GM12878 (cell line): ENCODE measurements around the gene RGS6. TPM values are rescaled to one million over a fixed set of nuclear protein-coding genes. Genes with fewer than 3 reads are reported as not detected.
A peak's percentile ranks its signal among the peaks of the same experiment; 100 is the strongest.

Source experiments
- ASH2L ChIP-seq: fragments of 300-600, 200-600 bp; sonication (generic); IDR thresholded peaks from 2 replicates; pipeline ENCODE4 v1.6.1; 2017; ENCODE audit warnings: low read depth, mild to moderate bottlenecking, borderline replicate concordance
- BRCA1 ChIP-seq: IDR thresholded peaks from 2 replicates; pipeline ENCODE4 v1.6.1; 2011; ENCODE audit warnings: low read depth, low read length, improper control_type of control experiment
- CHD2 ChIP-seq: IDR thresholded peaks from 2 replicates; pipeline ENCODE4 v1.6.1; 2011; ENCODE audit warnings: low read depth, low read length, improper control_type of control experiment, borderline replicate concordance
- CREB1 ChIP-seq: IDR thresholded peaks from 2 replicates; pipeline ENCODE4 v1.6.1; 2012; ENCODE audit warnings: low read depth, mild to moderate bottlenecking, inconsistent platforms
- EGR1 ChIP-seq, 2 experiments: IDR thresholded peaks; 1 replicate in 1 of 2; 2 replicates in 1 of 2; pipeline ENCODE4 v1.6.1; 2011 to 2012; ENCODE audit warnings: low read depth in 2 of 2, low read length in 2 of 2, borderline replicate concordance in 1 of 2, mild to moderate bottlenecking in 1 of 2, moderate library complexity in 1 of 2
- HCFC1 ChIP-seq: fragments of 150-350 bp; IDR thresholded peaks from 2 replicates; pipeline ENCODE4 v1.6.1; 2014; ENCODE audit warnings: low read length
- HDAC2 ChIP-seq: fragments of 200-600 bp; sonication (generic); IDR thresholded peaks from 2 replicates; pipeline ENCODE4 v1.6.1; 2017
- JUND ChIP-seq: IDR thresholded peaks from 2 replicates; pipeline ENCODE4 v1.6.1; 2012; ENCODE audit warnings: low read depth, mild to moderate bottlenecking, low read length, improper control_type of control experiment, moderate library complexity
- MTA2 ChIP-seq: fragments of 450-650 bp; IDR thresholded peaks from 2 replicates; pipeline ENCODE4 v1.6.1; 2016; ENCODE audit warnings: low read depth, mild to moderate bottlenecking, moderate library complexity
- MTA3 ChIP-seq: IDR thresholded peaks from 2 replicates; pipeline ENCODE4 v1.6.1; 2012; ENCODE audit warnings: low read length, inconsistent platforms, borderline replicate concordance
- MYB ChIP-seq: fragments of 150-350 bp; IDR thresholded peaks from 2 replicates; pipeline ENCODE4 v1.6.1; 2014; ENCODE audit warnings: mild to moderate bottlenecking, low read depth, low read length, borderline replicate concordance
- NFIC ChIP-seq: IDR thresholded peaks from 2 replicates; pipeline ENCODE4 v1.6.1; 2012; ENCODE audit warnings: low read depth, mild to moderate bottlenecking, inconsistent platforms, low read length, moderate library complexity
- NFXL1 ChIP-seq: fragments of 450-650 bp; IDR thresholded peaks from 2 replicates; pipeline ENCODE4 v1.6.1; 2017; ENCODE audit warnings: antibody characterized with exemption, mild to moderate bottlenecking, borderline replicate concordance
- RFX5 ChIP-seq: IDR thresholded peaks from 2 replicates; pipeline ENCODE4 v1.6.1; 2011; ENCODE audit warnings: low read depth, low read length, improper control_type of control experiment
- RUNX3 ChIP-seq: IDR thresholded peaks from 2 replicates; pipeline ENCODE4 v1.6.1; 2012; ENCODE audit warnings: low read length, inconsistent platforms
- SIX5 ChIP-seq: IDR thresholded peaks from 2 replicates; pipeline ENCODE4 v1.6.1; 2011; ENCODE audit warnings: mild to moderate bottlenecking, low read depth, low read length, moderate library complexity; ENCODE audit not compliant: severe bottlenecking
- SREBF2 ChIP-seq: IDR thresholded peaks from 2 replicates; pipeline ENCODE4 v1.6.1; 2012; ENCODE audit warnings: mild to moderate bottlenecking, low read length
- TBL1XR1 ChIP-seq: IDR thresholded peaks from 2 replicates; pipeline ENCODE4 v1.6.1; 2012; ENCODE audit warnings: low read depth, low read length, improper control_type of control experiment
- YY1 ChIP-seq: IDR thresholded peaks from 2 replicates; pipeline ENCODE4 v1.6.1; 2011; ENCODE audit warnings: low read depth, mild to moderate bottlenecking, low read length
- ZNF24 ChIP-seq: fragments of 450-650 bp; IDR thresholded peaks from 2 replicates; pipeline ENCODE4 v1.6.1; 2017; ENCODE audit warnings: antibody characterized with exemption, mild to moderate bottlenecking
- ZSCAN29 ChIP-seq: fragments of 450-650 bp; IDR thresholded peaks from 2 replicates; pipeline ENCODE4 v1.6.1; 2017; ENCODE audit warnings: mild to moderate bottlenecking, moderate library complexity
- polyA plus RNA-seq, 11 experiments: library from polyadenylated mRNA; depleted of rRNA in 4 of 11; unstranded in 6 of 11; stranded (reverse) in 5 of 11; fragments of >200 nt; fragmentation: Nextera tagmentation in 4 of 11; fragmentation: Illumina TruSeq in 1 of 11; extraction: Ambion mirVana in 4 of 11; extraction: Trizol in 1 of 11; gene quantifications; 1 replicate in 1 of 11; 2 replicates in 10 of 11; pipeline versions ENCODE4 v1.2.1 to v1.2.3, GENCODE V29; 2011 to 2016; ENCODE audit warnings: inconsistent platforms in 2 of 11, missing spikeins in 2 of 11, low read depth in 1 of 11
- total RNA-seq, 4 experiments: library from RNA; depleted of rRNA in 3 of 4; stranded (reverse); fragments of >200 nt in 3 of 4; fragmentation: Illumina TruSeq in 1 of 4; extraction: Trizol in 1 of 4; gene quantifications; 2 replicates each; pipeline versions ENCODE4 v1.2.1 to v1.2.3, GENCODE V29; 2013 to 2021
- TF ChIP-seq, protein P1 (sequence below): fragments of 450-650 bp; IDR thresholded peaks from 2 replicates; pipeline ENCODE4 v1.6.1; 2017; ENCODE audit warnings: borderline replicate concordance
- TF ChIP-seq, protein P2 (sequence below): fragments of 450-650 bp; IDR thresholded peaks from 2 replicates; pipeline ENCODE4 v1.6.1; 2018; ENCODE audit warnings: mild to moderate bottlenecking, low read depth, moderate library complexity; ENCODE audit not compliant: partially characterized antibody
- TF ChIP-seq, protein P3 (sequence below): fragments of 450-650 bp; formaldehyde crosslinking; IDR thresholded peaks from 2 replicates; pipeline ENCODE4 v1.4.0; 2020; ENCODE audit warnings: mild to moderate bottlenecking, moderate library complexity
- TF ChIP-seq, protein P4 (sequence below): IDR thresholded peaks from 2 replicates; pipeline ENCODE4 v1.6.1; 2011; ENCODE audit warnings: mild to moderate bottlenecking, low read depth, low read length, moderate library complexity; ENCODE audit not compliant: insufficient replicate concordance

Gene RGS6
- total and polyA plus RNA-seq, 10 of the 15 experiments (the other 5 are each of a cell fraction or from before 2014, with no cell fraction given): 3.9 to 18.1 (median 12.4) TPM

DNA sequence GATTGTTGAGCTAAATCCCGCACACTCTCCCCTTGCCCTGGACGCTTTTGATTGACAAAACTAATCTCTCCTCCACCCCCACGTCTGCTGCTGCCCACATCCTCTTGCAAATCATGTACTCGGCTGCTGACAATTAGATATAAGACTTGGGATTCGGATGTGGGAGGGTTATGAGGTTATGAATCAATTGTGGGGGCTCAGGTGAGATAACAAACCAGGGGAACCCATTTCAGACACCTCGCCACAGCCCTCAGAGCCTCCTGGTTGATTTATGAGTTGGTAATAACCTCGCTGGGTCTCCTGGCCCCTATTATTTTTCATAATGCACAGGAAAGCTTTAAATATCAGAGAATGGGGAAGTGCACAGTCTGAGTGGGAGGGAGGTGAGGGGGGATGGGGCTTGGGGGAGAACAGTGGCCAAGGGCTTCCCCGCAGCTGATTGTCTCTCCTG is 511.8 kb downstream of the RGS6 start (continued):
- TF ChIP-seq, protein P1, sequence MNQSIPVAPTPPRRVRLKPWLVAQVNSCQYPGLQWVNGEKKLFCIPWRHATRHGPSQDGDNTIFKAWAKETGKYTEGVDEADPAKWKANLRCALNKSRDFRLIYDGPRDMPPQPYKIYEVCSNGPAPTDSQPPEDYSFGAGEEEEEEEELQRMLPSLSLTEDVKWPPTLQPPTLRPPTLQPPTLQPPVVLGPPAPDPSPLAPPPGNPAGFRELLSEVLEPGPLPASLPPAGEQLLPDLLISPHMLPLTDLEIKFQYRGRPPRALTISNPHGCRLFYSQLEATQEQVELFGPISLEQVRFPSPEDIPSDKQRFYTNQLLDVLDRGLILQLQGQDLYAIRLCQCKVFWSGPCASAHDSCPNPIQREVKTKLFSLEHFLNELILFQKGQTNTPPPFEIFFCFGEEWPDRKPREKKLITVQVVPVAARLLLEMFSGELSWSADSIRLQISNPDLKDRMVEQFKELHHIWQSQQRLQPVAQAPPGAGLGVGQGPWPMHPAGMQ: no peak
- TF ChIP-seq, protein P2, sequence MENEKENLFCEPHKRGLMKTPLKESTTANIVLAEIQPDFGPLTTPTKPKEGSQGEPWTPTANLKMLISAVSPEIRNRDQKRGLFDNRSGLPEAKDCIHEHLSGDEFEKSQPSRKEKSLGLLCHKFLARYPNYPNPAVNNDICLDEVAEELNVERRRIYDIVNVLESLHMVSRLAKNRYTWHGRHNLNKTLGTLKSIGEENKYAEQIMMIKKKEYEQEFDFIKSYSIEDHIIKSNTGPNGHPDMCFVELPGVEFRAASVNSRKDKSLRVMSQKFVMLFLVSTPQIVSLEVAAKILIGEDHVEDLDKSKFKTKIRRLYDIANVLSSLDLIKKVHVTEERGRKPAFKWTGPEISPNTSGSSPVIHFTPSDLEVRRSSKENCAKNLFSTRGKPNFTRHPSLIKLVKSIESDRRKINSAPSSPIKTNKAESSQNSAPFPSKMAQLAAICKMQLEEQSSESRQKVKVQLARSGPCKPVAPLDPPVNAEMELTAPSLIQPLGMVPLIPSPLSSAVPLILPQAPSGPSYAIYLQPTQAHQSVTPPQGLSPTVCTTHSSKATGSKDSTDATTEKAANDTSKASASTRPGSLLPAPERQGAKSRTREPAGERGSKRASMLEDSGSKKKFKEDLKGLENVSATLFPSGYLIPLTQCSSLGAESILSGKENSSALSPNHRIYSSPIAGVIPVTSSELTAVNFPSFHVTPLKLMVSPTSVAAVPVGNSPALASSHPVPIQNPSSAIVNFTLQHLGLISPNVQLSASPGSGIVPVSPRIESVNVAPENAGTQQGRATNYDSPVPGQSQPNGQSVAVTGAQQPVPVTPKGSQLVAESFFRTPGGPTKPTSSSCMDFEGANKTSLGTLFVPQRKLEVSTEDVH: no peak
- TF ChIP-seq BRCA1 (no peak), MTA3 (no peak; the same call in 1 of the 2 replicates), ZNF24 (no peak), SIX5 (no peak), MYB (no peak), NFIC (peak; percentile 78), JUND (no peak), ASH2L (no peak), HDAC2 (no peak), ZSCAN29 (no peak), RFX5 (no peak), HCFC1 (no peak), TBL1XR1 (no peak), RUNX3 (peak; percentile 80), YY1 (no peak), EGR1 (IDR thresholded peaks at IDR 0.05; ENCODE audit: borderline replicate concordance in 1 of 2, low read depth in 2 of 2, low read length in 2 of 2) (peak in 1 of 2 experiments; percentile 66; a peak in 2 of 3 replicates), MTA2 (peak; percentile 82), CHD2 (no peak), NFXL1 (no peak), SREBF2 (no peak), CREB1 (no peak)
- TF ChIP-seq, protein P3, sequence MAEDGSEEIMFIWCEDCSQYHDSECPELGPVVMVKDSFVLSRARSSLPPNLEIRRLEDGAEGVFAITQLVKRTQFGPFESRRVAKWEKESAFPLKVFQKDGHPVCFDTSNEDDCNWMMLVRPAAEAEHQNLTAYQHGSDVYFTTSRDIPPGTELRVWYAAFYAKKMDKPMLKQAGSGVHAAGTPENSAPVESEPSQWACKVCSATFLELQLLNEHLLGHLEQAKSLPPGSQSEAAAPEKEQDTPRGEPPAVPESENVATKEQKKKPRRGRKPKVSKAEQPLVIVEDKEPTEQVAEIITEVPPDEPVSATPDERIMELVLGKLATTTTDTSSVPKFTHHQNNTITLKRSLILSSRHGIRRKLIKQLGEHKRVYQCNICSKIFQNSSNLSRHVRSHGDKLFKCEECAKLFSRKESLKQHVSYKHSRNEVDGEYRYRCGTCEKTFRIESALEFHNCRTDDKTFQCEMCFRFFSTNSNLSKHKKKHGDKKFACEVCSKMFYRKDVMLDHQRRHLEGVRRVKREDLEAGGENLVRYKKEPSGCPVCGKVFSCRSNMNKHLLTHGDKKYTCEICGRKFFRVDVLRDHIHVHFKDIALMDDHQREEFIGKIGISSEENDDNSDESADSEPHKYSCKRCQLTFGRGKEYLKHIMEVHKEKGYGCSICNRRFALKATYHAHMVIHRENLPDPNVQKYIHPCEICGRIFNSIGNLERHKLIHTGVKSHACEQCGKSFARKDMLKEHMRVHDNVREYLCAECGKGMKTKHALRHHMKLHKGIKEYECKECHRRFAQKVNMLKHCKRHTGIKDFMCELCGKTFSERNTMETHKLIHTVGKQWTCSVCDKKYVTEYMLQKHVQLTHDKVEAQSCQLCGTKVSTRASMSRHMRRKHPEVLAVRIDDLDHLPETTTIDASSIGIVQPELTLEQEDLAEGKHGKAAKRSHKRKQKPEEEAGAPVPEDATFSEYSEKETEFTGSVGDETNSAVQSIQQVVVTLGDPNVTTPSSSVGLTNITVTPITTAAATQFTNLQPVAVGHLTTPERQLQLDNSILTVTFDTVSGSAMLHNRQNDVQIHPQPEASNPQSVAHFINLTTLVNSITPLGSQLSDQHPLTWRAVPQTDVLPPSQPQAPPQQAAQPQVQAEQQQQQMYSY (CRISPR knock-in tag): no peak
- TF ChIP-seq, protein P4, sequence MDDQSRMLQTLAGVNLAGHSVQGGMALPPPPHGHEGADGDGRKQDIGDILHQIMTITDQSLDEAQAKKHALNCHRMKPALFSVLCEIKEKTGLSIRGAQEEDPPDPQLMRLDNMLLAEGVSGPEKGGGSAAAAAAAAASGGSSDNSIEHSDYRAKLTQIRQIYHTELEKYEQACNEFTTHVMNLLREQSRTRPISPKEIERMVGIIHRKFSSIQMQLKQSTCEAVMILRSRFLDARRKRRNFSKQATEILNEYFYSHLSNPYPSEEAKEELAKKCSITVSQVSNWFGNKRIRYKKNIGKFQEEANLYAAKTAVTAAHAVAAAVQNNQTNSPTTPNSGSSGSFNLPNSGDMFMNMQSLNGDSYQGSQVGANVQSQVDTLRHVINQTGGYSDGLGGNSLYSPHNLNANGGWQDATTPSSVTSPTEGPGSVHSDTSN: peak; percentile 29
